HEK293T (cell line): Measurements from ENCODE around the gene EPHA5.

Experiments used
- CTCF ChIA-PET: fragments of 350-600 bp; formaldehyde crosslinking; extraction: SDS; loops from one replicate; lab custom pipeline; 2021; ENCODE audit warnings: antibody characterized with exemption, inconsistent platforms; lab: Yijun Ruan, JAX
- POLR2A ChIA-PET: fragments of 350-600 bp; formaldehyde crosslinking; extraction: SDS; loops from one replicate; lab custom pipeline; 2020; ENCODE audit warnings: antibody characterized with exemption, inconsistent platforms; lab: Yijun Ruan, JAX
- DNase-seq: peaks from one replicate; pipeline ENCODE4 v3.0.0; 2012; ENCODE audit warnings: mixed read lengths; ENCODE audit errors: extremely low spot score
- ARNT ChIP-seq: fragments of 450-650 bp; IDR thresholded peaks from 2 replicates; pipeline ENCODE4 v1.6.1; 2017; ENCODE audit warnings: mild to moderate bottlenecking
- BHLHE40 ChIP-seq: fragments of 450-650 bp; IDR thresholded peaks from 2 replicates; pipeline ENCODE4 v1.6.1; 2016; ENCODE audit warnings: mild to moderate bottlenecking, moderate library complexity, borderline replicate concordance
- CTBP1 ChIP-seq: fragments of 450-650 bp; IDR thresholded peaks from 2 replicates; pipeline ENCODE4 v1.6.1; 2016; ENCODE audit warnings: borderline replicate concordance
- ELF4 ChIP-seq: fragments of 450-650 bp; IDR thresholded peaks from 2 replicates; pipeline ENCODE4 v1.6.1; 2017; ENCODE audit warnings: antibody characterized with exemption
- FOXA1 ChIP-seq: fragments of 450-650 bp; IDR thresholded peaks from 2 replicates; pipeline ENCODE4 v1.6.1; 2016; ENCODE audit warnings: mild to moderate bottlenecking
- FOXK2 ChIP-seq: fragments of 450-650 bp; IDR thresholded peaks from 2 replicates; pipeline ENCODE4 v1.6.1; 2016; ENCODE audit warnings: mild to moderate bottlenecking
- FOXM1 ChIP-seq: fragments of 450-650 bp; IDR thresholded peaks from 2 replicates; pipeline ENCODE4 v1.6.1; 2017; ENCODE audit warnings: mild to moderate bottlenecking, borderline replicate concordance
- HDGF ChIP-seq: fragments of 450-650 bp; IDR thresholded peaks from 2 replicates; pipeline ENCODE4 v1.6.1; 2017; ENCODE audit warnings: antibody characterized with exemption, borderline replicate concordance
- L3MBTL2 ChIP-seq: fragments of 450-650 bp; conservative IDR thresholded peaks from 2 replicates; pipeline ENCODE4 v1.6.1; 2016; ENCODE audit warnings: mild to moderate bottlenecking
- LEF1 ChIP-seq: fragments of 450-650 bp; IDR thresholded peaks from 2 replicates; pipeline ENCODE4 v1.6.1; 2017; ENCODE audit warnings: mild to moderate bottlenecking, borderline replicate concordance
- NFRKB ChIP-seq: fragments of 450-650 bp; IDR thresholded peaks from 2 replicates; pipeline ENCODE4 v1.6.1; 2016; ENCODE audit warnings: mild to moderate bottlenecking, moderate library complexity
- PKNOX1 ChIP-seq: fragments of 450-650 bp; IDR thresholded peaks from 2 replicates; pipeline ENCODE4 v1.6.1; 2016
- SP1 ChIP-seq: fragments of 450-650 bp; IDR thresholded peaks from 2 replicates; pipeline ENCODE4 v1.6.1; 2017
- SUZ12 ChIP-seq: fragments of 450-650 bp; IDR thresholded peaks from 2 replicates; pipeline ENCODE4 v1.6.1; 2016; ENCODE audit warnings: mild to moderate bottlenecking
- TARDBP ChIP-seq: fragments of 450-650 bp; IDR thresholded peaks from 2 replicates; pipeline ENCODE4 v1.6.1; 2016
- ZNF384 ChIP-seq: fragments of 450-650 bp; IDR thresholded peaks from 2 replicates; pipeline ENCODE4 v1.6.1; 2016

Gene EPHA5

GRCh38 chr4:65669111-65670019 lies 924 bp downstream of the EPHA5 start:
- DNase-seq = no peak
- POLR2A ChIA-PET = interaction anchor here (0.8 kb wide), 1 partner anchor 56 kb away, joined by 3 read pairs; no protein-coding TSS in a partner anchor
- CTCF ChIA-PET = interaction anchor here (0.6 to 1.1 kb wide), 3 partner anchors 14 to 1223 kb away, joined by 3 to 9 read pairs (median 3); no protein-coding TSS in a partner anchor
- TF ChIP-seq HDGF (no peak), ZNF384 (no peak), L3MBTL2 (no peak; the same call in 1 of the 2 replicates), NFRKB (no peak), ELF4 (no peak), FOXM1 (no peak), ARNT (no peak), TARDBP (no peak), SP1 (no peak), FOXA1 (no peak), SUZ12 (no peak), PKNOX1 (no peak), CTBP1 (no peak), FOXK2 (no peak), BHLHE40 (no peak), LEF1 (no peak)

GRCh38 chr4:65668201-65669089 lies 1.8 kb downstream of the EPHA5 start:
- ChIA-PET CTCF (interaction anchor here (1.1 kb wide), 1 partner anchor 321 kb away, joined by 3 read pairs; no protein-coding TSS in a partner anchor), POLR2A (interaction anchor here (1.0 kb wide), 1 partner anchor 330 kb away, joined by 3 read pairs; no protein-coding TSS in a partner anchor)
- TF ChIP-seq SP1 (no peak), L3MBTL2 (peak; percentile 87)
- no peak for DNase-seq

GRCh38 chr4:65667506-65668041 lies 2.7 kb downstream of the EPHA5 start:
- ChIA-PET POLR2A (interaction anchor here (1.0 kb wide), 1 partner anchor 331 kb away, joined by 3 read pairs; no protein-coding TSS in a partner anchor), CTCF (no interaction called here)
- no peak for TF ChIP-seq ARNT
- TF ChIP-seq CTBP1 = no peak
- no peak for TF ChIP-seq SUZ12
- TF ChIP-seq ZNF384 = no peak
- TF ChIP-seq BHLHE40 = no peak
- TF ChIP-seq TARDBP = no peak
- TF ChIP-seq FOXM1 = no peak
- TF ChIP-seq ELF4 = no peak
- TF ChIP-seq FOXK2 = no peak
- TF ChIP-seq PKNOX1 = no peak
- no peak for TF ChIP-seq FOXA1
- TF ChIP-seq L3MBTL2 = no peak
- no peak for TF ChIP-seq NFRKB
- no peak for TF ChIP-seq LEF1
- no peak for TF ChIP-seq SP1
- no peak for TF ChIP-seq HDGF
- no peak for DNase-seq

GRCh38 chr4:65665771-65666523 lies 4.3 kb downstream of the EPHA5 start:
- ChIA-PET CTCF (no interaction called here), POLR2A (no interaction called here)
- TF ChIP-seq SP1 = no peak
- TF ChIP-seq ZNF384 = peak; percentile 52; the same call in 1 of the 2 replicates
- TF ChIP-seq TARDBP = no peak
- no peak for TF ChIP-seq FOXA1
- TF ChIP-seq CTBP1 = peak; percentile 64; the same call in 1 of the 2 replicates
- no peak for TF ChIP-seq BHLHE40
- peak; percentile 88 for TF ChIP-seq PKNOX1
- DNase-seq = no peak

GRCh38 chr4:65661471-65661870 lies 8.8 kb downstream of the EPHA5 start:
- DNase-seq = no peak
- POLR2A ChIA-PET = no interaction called here
- CTCF ChIA-PET = no interaction called here
- no peak for TF ChIP-seq HDGF
- 0 out of 2 replicates have a peak, but pooled peaks have one; percentile 1 for TF ChIP-seq PKNOX1
